Measurements from ENCODE around the gene ATP1A4. TPM values are rescaled to one million over a fixed set of nuclear protein-coding genes. Genes with fewer than 3 reads are reported as not detected.
"Not testable (repeated sequence)": the region's sequence is repeated elsewhere in the genome, so short reads cannot be mapped to it uniquely, and the experiment has no call there.

The ATP1A4 gene
- total and polyA plus RNA-seq, 3 experiments from 2014 or later: not detected

GRCh38 chr1:160109686-160110085 is 41.7 kb upstream of the ATP1A4 start:
- Mint-ChIP-seq H3K9me3 (no peaks in the 10 kb centered on the region), H3K27ac (peak overlapping the region in 1 of 8 donors; percentile 21), H3K27me3 (peaks cover 15 to 23% of the 10 kb centered on the region in 2 donors), H3K36me3 (no peaks in the 10 kb centered on the region), H3K4me3 (no peak overlapping the region), H3K4me1 (no peaks in the 10 kb centered on the region)
- H3K27ac ChIP-seq (ENCODE audit: low read depth, low read length): no peak overlapping the region
- DNase-seq: no peak
- H3K4me3 ChIP-seq (ENCODE audit: low read length): no peak overlapping the region
- ChIA-PET CTCF (interaction anchor here (1.3 to 2.4 kb wide), 2 partner anchors 8 to 182 kb away, joined by 3 to 8 read pairs; no protein-coding TSS in a partner anchor), POLR2A (no interaction called here)
- no peaks in the 10 kb centered on the region for H3K9me3 ChIP-seq (ENCODE audit: low read length)
- H3K4me1 ChIP-seq (ENCODE audit: insufficient read depth, low read length): no peaks in the 10 kb centered on the region
- H3K27me3 ChIP-seq (ENCODE audit: insufficient read depth, low read length, poor library complexity, severe bottlenecking): peaks cover 3% of the 10 kb centered on the region
- H3K36me3 ChIP-seq (ENCODE audit: insufficient read depth, low read length): no peaks in the 10 kb centered on the region

DNA sequence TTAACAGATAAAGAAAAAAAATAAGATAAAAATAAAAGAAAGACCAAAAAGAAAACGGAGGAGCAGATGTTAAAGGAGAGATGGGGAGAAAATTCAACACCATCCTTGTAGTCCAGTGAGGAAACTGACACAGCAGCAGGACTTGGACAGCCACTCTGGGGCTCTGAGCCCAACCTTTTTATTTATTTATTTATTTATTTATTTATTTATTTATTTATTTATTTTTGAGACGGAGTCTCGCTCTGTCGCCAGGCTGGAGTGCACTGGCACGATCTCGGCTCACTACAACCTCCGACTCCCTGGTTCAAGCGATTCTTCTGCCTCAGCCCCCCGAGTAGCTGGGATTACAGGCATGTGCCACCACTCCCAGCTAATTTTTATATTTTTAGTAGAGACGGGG is 39.9 kb upstream of the ATP1A4 start:
- peak overlapping the region in 1 of 8 donors; percentile 72 for H3K27ac Mint-ChIP-seq
- H3K4me3 Mint-ChIP-seq; H3K4me3 ChIP-seq (ENCODE audit: low read length); H3K36me3 Mint-ChIP-seq; H3K36me3 ChIP-seq (ENCODE audit: insufficient read depth, low read length); H3K9me3 Mint-ChIP-seq; DNase-seq; H3K4me1 Mint-ChIP-seq; POLR2A ChIA-PET; H3K4me1 ChIP-seq (ENCODE audit: insufficient read depth, low read length); H3K27ac ChIP-seq (ENCODE audit: low read depth, low read length); H3K9me3 ChIP-seq (ENCODE audit: low read length); CTCF ChIA-PET: not testable (repeated sequence)
- H3K27me3 Mint-ChIP-seq: peaks cover 18 to 35% of the 10 kb centered on the region in 2 donors
- H3K27me3 ChIP-seq (ENCODE audit: insufficient read depth, low read length, poor library complexity, severe bottlenecking): peaks cover 12% of the 10 kb centered on the region

- Histone ChIP-seq H3K27me3 (ENCODE audit: insufficient read depth, low read length, poor library complexity, severe bottlenecking) (peaks cover 12% of the 10 kb centered on the region), H3K36me3 (ENCODE audit: insufficient read depth, low read length) (no peaks in the 10 kb centered on the region), H3K4me1 (ENCODE audit: insufficient read depth, low read length) (no peaks in the 10 kb centered on the region), H3K4me3 (ENCODE audit: low read length) (no peak overlapping the region), H3K27ac (ENCODE audit: low read depth, low read length) (no peak overlapping the region), H3K9me3 (ENCODE audit: low read length) (no peaks in the 10 kb centered on the region)
- Mint-ChIP-seq H3K27me3 (peaks cover 20 to 44% of the 10 kb centered on the region in 2 donors), H3K4me3 (no peak overlapping the region), H3K4me1 (no peaks in the 10 kb centered on the region), H3K27ac (peak overlapping the region in 1 of 8 donors; percentile 6), H3K9me3 (no peaks in the 10 kb centered on the region), H3K36me3 (no peaks in the 10 kb centered on the region)
- POLR2A ChIA-PET: no interaction called here
- CTCF ChIA-PET: no interaction called here
- no peak for DNase-seq
Measured at GRCh38 chr1:160112357-160112756, 39.0 kb upstream of the ATP1A4 start.

DNA sequence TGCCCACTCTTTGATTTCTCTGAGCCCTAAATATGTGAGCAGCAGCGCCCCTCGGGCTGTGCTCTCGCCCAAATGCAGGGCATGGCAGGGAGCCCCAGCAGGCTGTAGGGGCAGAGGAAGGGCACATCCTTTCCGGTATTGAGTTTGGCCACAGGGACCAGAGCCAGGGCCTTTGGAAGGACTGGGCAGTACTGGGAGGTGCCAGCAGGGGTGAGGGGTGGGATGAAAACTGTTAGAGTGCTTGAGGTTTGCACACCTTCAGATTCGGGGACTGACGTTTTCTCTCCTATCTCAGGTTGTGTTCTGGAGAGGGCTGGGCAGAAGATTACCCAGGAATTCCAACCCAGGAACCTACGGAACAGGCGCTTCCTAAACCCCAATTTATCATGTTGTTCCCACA is 38.0 kb upstream of the ATP1A4 start:
- no peak for DNase-seq
- Mint-ChIP-seq H3K27me3 (peaks cover 20 to 51% of the 10 kb centered on the region in 2 donors), H3K4me1 (no peaks in the 10 kb centered on the region), H3K36me3 (no peaks in the 10 kb centered on the region), H3K27ac (no peak overlapping the region), H3K9me3 (no peaks in the 10 kb centered on the region), H3K4me3 (no peak overlapping the region)
- H3K4me3 ChIP-seq (ENCODE audit: low read length): no peak overlapping the region
- peaks cover 12% of the 10 kb centered on the region for H3K27me3 ChIP-seq (ENCODE audit: insufficient read depth, low read length, poor library complexity, severe bottlenecking)
- H3K36me3 ChIP-seq (ENCODE audit: insufficient read depth, low read length): no peaks in the 10 kb centered on the region
- H3K27ac ChIP-seq (ENCODE audit: low read depth, low read length): no peak overlapping the region
- POLR2A ChIA-PET: no interaction called here
- no peaks in the 10 kb centered on the region for H3K4me1 ChIP-seq (ENCODE audit: insufficient read depth, low read length)
- no peaks in the 10 kb centered on the region for H3K9me3 ChIP-seq (ENCODE audit: low read length)
- CTCF ChIA-PET: no interaction called here

- ChIA-PET POLR2A (no interaction called here), CTCF (no interaction called here)
Measured at GRCh38 chr1:160114085-160114484, 37.3 kb upstream of the ATP1A4 start.

GRCh38 chr1:160115545-160116282 is 35.7 kb upstream of the ATP1A4 start, which contains the start of gene ATP1A2:
TSS of gene ATP1A2 (plus strand) at chr1:160115759. CDS start at chr1:160115862, 103 bp downstream.
- Histone ChIP-seq H3K9me3 (ENCODE audit: low read length) (no peaks in the 10 kb centered on the region), H3K27me3 (ENCODE audit: insufficient read depth, low read length, poor library complexity, severe bottlenecking) (peaks cover 12% of the 10 kb centered on the region), H3K27ac (ENCODE audit: low read depth, low read length) (no peak within 1 kb of the TSS), H3K36me3 (ENCODE audit: insufficient read depth, low read length) (no peaks in the 10 kb centered on the region), H3K4me1 (ENCODE audit: insufficient read depth, low read length) (no peaks in the 10 kb centered on the region), H3K4me3 (ENCODE audit: low read length) (no peak within 1 kb of the TSS)
- POLR2A ChIA-PET: no interaction called here
- no peak within 1 kb of the TSS for H3K4me3 Mint-ChIP-seq
- CTCF ChIA-PET: no interaction called here
- peaks cover 10 to 43% of the 10 kb centered on the region in 2 donors for H3K27me3 Mint-ChIP-seq
- H3K27ac Mint-ChIP-seq: no peak within 1 kb of the TSS
- no peak for DNase-seq
- H3K36me3 Mint-ChIP-seq: no peaks in the 10 kb centered on the region
- no peaks in the 10 kb centered on the region for H3K9me3 Mint-ChIP-seq
- no peaks in the 10 kb centered on the region for H3K4me1 Mint-ChIP-seq

More at GRCh38 chr1:160114085-160114484, 37.3 kb upstream of the ATP1A4 start:
- no peaks in the 10 kb centered on the region for H3K9me3 ChIP-seq (ENCODE audit: low read length)
- Mint-ChIP-seq H3K9me3 (no peaks in the 10 kb centered on the region), H3K27ac (no peak overlapping the region), H3K4me3 (no peak overlapping the region), H3K4me1 (no peaks in the 10 kb centered on the region), H3K36me3 (no peaks in the 10 kb centered on the region), H3K27me3 (peaks cover 17 to 48% of the 10 kb centered on the region in 2 donors)
- H3K27ac ChIP-seq (ENCODE audit: low read depth, low read length): no peak overlapping the region
- H3K4me1 ChIP-seq (ENCODE audit: insufficient read depth, low read length): no peaks in the 10 kb centered on the region
- no peak for DNase-seq
- H3K36me3 ChIP-seq (ENCODE audit: insufficient read depth, low read length): no peaks in the 10 kb centered on the region
- peaks cover 12% of the 10 kb centered on the region for H3K27me3 ChIP-seq (ENCODE audit: insufficient read depth, low read length, poor library complexity, severe bottlenecking)
- no peak overlapping the region for H3K4me3 ChIP-seq (ENCODE audit: low read length)

DNA sequence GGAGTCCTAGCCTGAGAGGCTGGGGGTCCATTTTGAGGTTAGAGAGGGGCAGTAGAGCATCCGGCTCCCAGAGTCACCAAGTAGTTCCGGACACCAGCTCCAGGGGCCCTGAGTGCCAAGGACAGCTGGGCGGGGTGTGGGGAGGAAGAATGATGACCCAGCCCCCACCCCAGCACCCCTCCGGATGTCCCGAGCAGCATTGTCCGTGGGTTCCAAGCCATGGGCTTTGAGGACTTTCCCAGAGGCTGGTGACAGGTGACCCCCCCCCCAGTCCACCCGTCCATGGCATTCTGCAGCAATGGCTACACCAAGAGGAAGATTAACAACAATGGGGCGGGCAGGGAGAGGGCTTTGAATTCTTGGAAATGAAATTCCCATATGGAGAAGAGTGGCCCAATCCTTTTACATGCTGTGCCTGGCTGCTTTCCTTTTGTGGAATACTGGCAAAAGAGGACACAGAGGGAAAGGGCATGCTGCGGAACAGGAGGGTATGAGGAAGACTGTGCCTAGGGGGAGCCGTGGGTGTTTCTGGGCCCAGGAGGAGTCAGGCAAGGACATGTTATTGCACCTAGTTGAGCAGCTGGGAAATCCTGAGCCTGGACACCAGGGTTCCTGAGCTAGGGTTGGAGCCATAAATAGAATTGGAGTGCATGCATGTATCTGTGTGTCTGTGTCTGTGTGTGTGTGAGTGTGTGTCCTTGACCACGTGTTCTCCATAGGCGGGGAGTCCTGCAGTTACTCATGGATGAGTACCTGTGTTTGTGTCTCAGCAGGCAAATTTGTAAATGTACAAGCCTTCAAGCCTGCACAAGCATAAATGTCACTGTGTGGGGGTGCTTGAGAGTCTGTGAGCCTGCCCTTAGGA is 34.9 kb upstream of the ATP1A4 start:
- POLR2A ChIA-PET: no interaction called here
- CTCF ChIA-PET: interaction anchor here (0.8 to 1.8 kb wide), 2 partner anchors 31 to 175 kb away, joined by 3 to 4 read pairs; no protein-coding TSS in a partner anchor
- Histone ChIP-seq H3K36me3 (ENCODE audit: insufficient read depth, low read length) (no peaks in the 10 kb centered on the region), H3K4me1 (ENCODE audit: insufficient read depth, low read length) (no peaks in the 10 kb centered on the region), H3K9me3 (ENCODE audit: low read length) (no peaks in the 10 kb centered on the region), H3K4me3 (ENCODE audit: low read length) (no peak overlapping the region), H3K27ac (ENCODE audit: low read depth, low read length) (no peak overlapping the region), H3K27me3 (ENCODE audit: insufficient read depth, low read length, poor library complexity, severe bottlenecking) (peaks cover 12% of the 10 kb centered on the region)
- Mint-ChIP-seq H3K36me3 (no peaks in the 10 kb centered on the region), H3K27ac (peak overlapping the region in 2 of 8 donors; percentile 14 to 31), H3K27me3 (peaks cover 10 to 41% of the 10 kb centered on the region in 2 donors), H3K9me3 (no peaks in the 10 kb centered on the region), H3K4me3 (no peak overlapping the region), H3K4me1 (no peaks in the 10 kb centered on the region)
- no peak for DNase-seq

DNA sequence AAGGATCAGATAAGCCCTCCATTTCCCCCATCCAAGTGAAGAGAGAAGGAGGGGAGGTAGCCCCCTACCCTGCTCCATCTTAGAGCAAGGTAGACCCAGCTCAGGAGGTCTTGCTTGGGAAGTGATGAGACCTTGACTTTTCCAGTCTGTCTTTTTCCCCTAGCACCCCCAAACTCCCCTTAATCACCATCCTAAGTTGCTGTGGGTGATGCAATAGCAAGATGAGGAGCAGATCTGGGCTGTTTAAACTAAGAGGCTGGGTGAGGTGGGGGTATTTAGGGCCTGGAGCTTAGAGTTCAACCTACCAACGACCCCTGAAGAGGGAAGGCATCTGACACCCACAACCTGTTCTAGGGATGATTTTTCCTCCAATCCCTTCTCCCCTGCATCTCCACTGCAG is 34.1 kb upstream of the ATP1A4 start:
- no peaks in the 10 kb centered on the region for H3K9me3 Mint-ChIP-seq
- no peak overlapping the region for H3K4me3 ChIP-seq (ENCODE audit: low read length)
- no peak for DNase-seq
- ChIA-PET CTCF (interaction anchor here (0.8 to 1.8 kb wide), 2 partner anchors 32 to 175 kb away, joined by 3 to 4 read pairs; no protein-coding TSS in a partner anchor), POLR2A (no interaction called here)
- no peaks in the 10 kb centered on the region for H3K36me3 Mint-ChIP-seq
- no peaks in the 10 kb centered on the region for H3K36me3 ChIP-seq (ENCODE audit: insufficient read depth, low read length)
- H3K4me1 ChIP-seq (ENCODE audit: insufficient read depth, low read length): no peaks in the 10 kb centered on the region
- H3K9me3 ChIP-seq (ENCODE audit: low read length): no peaks in the 10 kb centered on the region
- no peaks in the 10 kb centered on the region for H3K4me1 Mint-ChIP-seq
- peaks cover 12% of the 10 kb centered on the region for H3K27me3 ChIP-seq (ENCODE audit: insufficient read depth, low read length, poor library complexity, severe bottlenecking)
- no peak overlapping the region for H3K27ac ChIP-seq (ENCODE audit: low read depth, low read length)
- H3K4me3 Mint-ChIP-seq: no peak overlapping the region
- H3K27ac Mint-ChIP-seq: no peak overlapping the region
- peaks cover 12 to 40% of the 10 kb centered on the region in 2 donors for H3K27me3 Mint-ChIP-seq

Data from CD8-positive, alpha-beta memory T cell (primary cell).